H1 (cell line): ENCODE measurements around the gene PRDX3. TPM values are rescaled to one million over a fixed set of nuclear protein-coding genes. Genes with fewer than 3 reads are reported as not detected.

Experiments
- CTCF ChIA-PET: fragments of 300-600 bp; sonication (Branson Sonifier 250); formaldehyde crosslinking; loops from one replicate; lab custom pipeline; 2021; ENCODE audit not compliant: partially characterized antibody; lab: Charles Lee
- POLR2A ChIA-PET: fragments of 300-600 bp; sonication (Branson Sonifier 250); formaldehyde crosslinking; loops from one replicate; lab custom pipeline; 2021; ENCODE audit warnings: inconsistent platforms; ENCODE audit not compliant: partially characterized antibody; lab: Charles Lee
- DNase-seq, 2 experiments: peaks; one replicate each; pipeline versions ENCODE4 v3.0.0 to v3.0.0-alpha.2; 2010 to 2022; ENCODE audit warnings: low spot score in 2 of 2, low read depth in 1 of 2, mixed read lengths in 1 of 2
- FAIRE-seq: peaks from 2 replicates; lab custom pipeline; 2011; peaks lifted over from hg19 to GRCh38; lab: Jason Lieb, UNC
- H2AFZ ChIP-seq: 2 replicates; pipeline ENCODE4 v1.8.1; 2012; ENCODE audit warnings: low read length, inconsistent platforms
- H2AK5ac ChIP-seq: 2 replicates; pipeline ENCODE4 v1.6.1; 2013; ENCODE audit warnings: low read depth, low read length
- H2BK120ac ChIP-seq: replicated peaks from 2 replicates; pipeline ENCODE3; 2013; ENCODE audit warnings: low read depth, low read length, inconsistent platforms
- H2BK12ac ChIP-seq: 2 replicates; pipeline ENCODE4 v1.6.1; 2013; ENCODE audit warnings: low read depth, low read length
- H2BK15ac ChIP-seq: 2 replicates; pipeline ENCODE4 v1.6.1; 2013; ENCODE audit warnings: low read length
- H2BK20ac ChIP-seq: 2 replicates; pipeline ENCODE4 v1.6.1; 2013; ENCODE audit warnings: low read length
- H2BK5ac ChIP-seq: 2 replicates; pipeline ENCODE4 v1.6.1; 2013; ENCODE audit warnings: low read depth, low read length
- H3K14ac ChIP-seq: 2 replicates; pipeline ENCODE4 v1.6.1; 2013; ENCODE audit warnings: inconsistent platforms; ENCODE audit not compliant: insufficient read length
- H3K18ac ChIP-seq: 2 replicates; pipeline ENCODE4 v1.6.1; 2013; ENCODE audit warnings: low read length; ENCODE audit errors: extremely low read depth
- H3K23ac ChIP-seq: 2 replicates; pipeline ENCODE4 v1.6.1; 2013; ENCODE audit warnings: inconsistent platforms; ENCODE audit not compliant: insufficient read length
- H3K23me2 ChIP-seq: 2 replicates; pipeline ENCODE4 v1.6.1; 2013; ENCODE audit warnings: low read depth, low read length
- H3K27ac ChIP-seq: 2 replicates; pipeline ENCODE4 v1.6.1; 2011; ENCODE audit warnings: low read depth, low read length, inconsistent platforms
- H3K27me3 ChIP-seq, 4 experiments: replicated peaks in 1 of 4; 1 replicate in 1 of 4; 2 replicates in 3 of 4; pipeline versions ENCODE4 v1.6.1 to v1.8.1; 2011 to 2013; ENCODE audit warnings: low read length in 3 of 4, mild to moderate bottlenecking in 3 of 4, inconsistent platforms in 2 of 4, mixed read lengths in 2 of 4, moderate library complexity in 1 of 4; ENCODE audit not compliant: control insufficient read depth in 3 of 4, insufficient read depth in 3 of 4; ENCODE audit errors: extremely low read depth in 1 of 4
- H3K36me3 ChIP-seq, 4 experiments: 2 replicates each; pipeline versions ENCODE4 v1.6.1 to v1.8.1; 2011 to 2013; ENCODE audit warnings: mild to moderate bottlenecking in 4 of 4, low read length in 3 of 4, moderate library complexity in 2 of 4, control low read depth in 1 of 4, inconsistent platforms in 1 of 4; ENCODE audit not compliant: insufficient read depth in 4 of 4, control insufficient read depth in 2 of 4
- H3K4ac ChIP-seq: replicated peaks from 2 replicates; pipeline ENCODE3; 2013; ENCODE audit warnings: low read length, low read depth, mixed read lengths, inconsistent platforms; ENCODE audit not compliant: insufficient read length
- H3K4me1 ChIP-seq, 4 experiments: replicated peaks in 1 of 4; 1 replicate in 1 of 4; 2 replicates in 3 of 4; pipeline versions ENCODE4 v1.6.1 to v1.8.1; 2011 to 2013; ENCODE audit warnings: low read length in 3 of 4, inconsistent platforms in 2 of 4, mixed read lengths in 1 of 4; ENCODE audit not compliant: insufficient read depth in 4 of 4, control insufficient read depth in 3 of 4
- H3K4me2 ChIP-seq, 2 experiments: 2 replicates each; pipeline versions ENCODE4 v1.6.1 to v1.8.1; 2011 to 2013; ENCODE audit warnings: low read depth in 2 of 2, low read length in 2 of 2, control low read depth in 1 of 2, inconsistent platforms in 1 of 2, mild to moderate bottlenecking in 1 of 2; ENCODE audit not compliant: insufficient read depth in 1 of 2
- H3K4me3 ChIP-seq, 4 experiments: fragments of 200-600, 300-600 bp in 1 of 4; sonication (generic), shearing (Covaris generic), sonication (Bioruptor Twin) in 1 of 4; 2 replicates each; pipeline versions ENCODE4 v1.5.1 to v1.8.1; 2011 to 2016; ENCODE audit warnings: low read length in 4 of 4, low read depth in 3 of 4, control low read depth in 2 of 4, inconsistent platforms in 2 of 4, mild to moderate bottlenecking in 2 of 4, mixed read lengths in 1 of 4, moderate library complexity in 1 of 4; ENCODE audit not compliant: insufficient read depth in 2 of 4; ENCODE audit errors: extremely low read depth in 1 of 4
- H3K56ac ChIP-seq: replicated peaks from 2 replicates; pipeline ENCODE3; 2013; ENCODE audit warnings: low read depth, mild to moderate bottlenecking, mixed read lengths, low read length, inconsistent platforms; ENCODE audit not compliant: insufficient read length
- H3K79me1 ChIP-seq: 2 replicates; pipeline ENCODE4 v1.6.1; 2013; ENCODE audit warnings: low read depth, low read length, control low read depth
- H3K79me2 ChIP-seq, 2 experiments: 2 replicates each; pipeline versions ENCODE4 v1.6.1 to v1.8.1; 2012 to 2013; ENCODE audit warnings: low read length in 2 of 2, mild to moderate bottlenecking in 2 of 2, inconsistent platforms in 1 of 2; ENCODE audit not compliant: insufficient read depth in 2 of 2, control insufficient read depth in 1 of 2
- H3K9ac ChIP-seq, 4 experiments: replicated peaks in 1 of 4; 1 replicate in 1 of 4; 2 replicates in 3 of 4; pipeline versions ENCODE4 v1.6.1 to v1.8.1; 2011 to 2013; ENCODE audit warnings: low read depth in 3 of 4, low read length in 3 of 4, control low read depth in 2 of 4, mild to moderate bottlenecking in 2 of 4, moderate library complexity in 2 of 4, inconsistent platforms in 1 of 4; ENCODE audit errors: extremely low read depth in 1 of 4
- H3K9me3 ChIP-seq, 2 experiments: 2 replicates each; pipeline versions ENCODE4 v1.6.1 to v1.8.1; 2012 to 2013; ENCODE audit warnings: mild to moderate bottlenecking in 2 of 2, moderate library complexity in 2 of 2, control low read depth in 1 of 2, inconsistent platforms in 1 of 2, low read depth in 1 of 2, low read length in 1 of 2, mixed read lengths in 1 of 2; ENCODE audit not compliant: insufficient read depth in 2 of 2
- H4K20me1 ChIP-seq, 2 experiments: replicated peaks in 1 of 2; 2 replicates each; pipeline versions ENCODE3 to v1.8.1; 2011 to 2013; ENCODE audit warnings: inconsistent platforms in 2 of 2, low read length in 2 of 2, mild to moderate bottlenecking in 1 of 2; ENCODE audit not compliant: insufficient read depth in 2 of 2, control insufficient read depth in 1 of 2
- H4K5ac ChIP-seq: 2 replicates; pipeline ENCODE4 v1.6.1; 2013; ENCODE audit warnings: low read length, low read depth, mixed read lengths, inconsistent platforms; ENCODE audit not compliant: insufficient read length
- H4K8ac ChIP-seq: 2 replicates; pipeline ENCODE4 v1.8.0; 2013; ENCODE audit warnings: mild to moderate bottlenecking, moderate library complexity, low read length, inconsistent platforms; ENCODE audit not compliant: insufficient read depth; ENCODE audit errors: extremely low read depth
- H4K91ac ChIP-seq: replicated peaks from 2 replicates; pipeline ENCODE3; 2013; ENCODE audit warnings: low read length, mixed read lengths, inconsistent platforms; ENCODE audit not compliant: insufficient read length
- BRCA1 ChIP-seq: IDR thresholded peaks from 2 replicates; pipeline ENCODE4 v1.6.1; 2012; ENCODE audit warnings: low read depth, low read length, improper control_type of control experiment
- CTCF ChIP-seq, 3 experiments: IDR thresholded peaks; 1 replicate in 2 of 3; 2 replicates in 1 of 3; pipeline versions ENCODE4 v1.5.1 to v1.6.1; 2011; ENCODE audit warnings: low read length in 3 of 3, mild to moderate bottlenecking in 3 of 3, inconsistent platforms in 2 of 3, low read depth in 1 of 3, moderate library complexity in 1 of 3; ENCODE audit not compliant: insufficient read depth in 1 of 3; ENCODE audit errors: control extremely low read depth in 1 of 3
- HDAC6 ChIP-seq: IDR thresholded peaks from one replicate; pipeline ENCODE4 v1.7.1; 2012; ENCODE audit warnings: low read depth, mild to moderate bottlenecking, inconsistent platforms, low read length, moderate library complexity
- KDM4A ChIP-seq: IDR thresholded peaks from one replicate; pipeline ENCODE4 v1.7.1; 2012; ENCODE audit warnings: low read depth, mild to moderate bottlenecking, moderate library complexity, low read length, inconsistent platforms; ENCODE audit not compliant: severe bottlenecking
- NRF1 ChIP-seq: IDR thresholded peaks from 2 replicates; pipeline ENCODE4 v1.6.1; 2011; ENCODE audit warnings: mild to moderate bottlenecking, low read depth, low read length, improper control_type of control experiment
- POLR2AphosphoS5 ChIP-seq: IDR thresholded peaks from 2 replicates; pipeline ENCODE4 v1.6.1; 2011; ENCODE audit warnings: low read depth, low read length
- RBBP5 ChIP-seq: IDR thresholded peaks from 2 replicates; pipeline ENCODE4 v1.7.1; 2012; ENCODE audit warnings: low read depth, mild to moderate bottlenecking, inconsistent platforms, low read length, moderate library complexity, borderline replicate concordance
- SAP30 ChIP-seq: fragments of 300-600 bp; sonication (generic); IDR thresholded peaks from 2 replicates; pipeline ENCODE4 v1.7.1; 2012; ENCODE audit warnings: low read length, moderate library complexity, mild to moderate bottlenecking, inconsistent platforms; ENCODE audit not compliant: insufficient read depth, insufficient replicate concordance
- SUZ12 ChIP-seq: fragments of 200-600 bp; sonication (generic); IDR thresholded peaks from 2 replicates; pipeline ENCODE4 v1.6.1; 2012; ENCODE audit warnings: mild to moderate bottlenecking, inconsistent platforms, low read length, moderate library complexity, mixed read lengths
- WGBS, 2 experiments: shearing (Covaris generic) in 1 of 2; methylation state at CpG; one replicate each; pipeline versions ENCODE4 v1.1.6 to v1.1.7; 2013 to 2015; ENCODE audit warnings: low lambda C conversion rate in 2 of 2, mixed read lengths in 2 of 2, inconsistent platforms in 1 of 2, low coverage in 1 of 2, missing lambda C conversion rate in 1 of 2; ENCODE audit not compliant: insufficient replicate concordance in 2 of 2, insufficient coverage in 1 of 2, insufficient read length in 1 of 2; ENCODE audit errors: extremely low coverage in 1 of 2, missing lambda C conversion rate in 1 of 2; 5-methylcytosine and 5-hydroxymethylcytosine counted together
- polyA plus RNA-seq, 7 experiments: library from polyadenylated mRNA; depleted of rRNA in 3 of 7; stranded (reverse) in 5 of 7; unstranded in 2 of 7; fragments of >200 nt in 5 of 7; fragments of 200-250 nt in 2 of 7; gene quantifications; 1 replicate in 5 of 7; 2 replicates in 1 of 7; 4 replicates in 1 of 7; pipeline versions ENCODE4 v1.2.1 to v1.2.3, GENCODE V29; 2011 to 2013; ENCODE audit warnings: missing spikeins in 2 of 7, mixed read lengths in 2 of 7
- total RNA-seq: library from RNA; stranded (reverse); fragmentation: NEBNext Ultra II Directional; extraction: Animal tissue kit (Norgen Biotek cat#: 25700); gene quantifications from 2 replicates; pipeline ENCODE4 v1.2.1, GENCODE V29; 2021

PRDX3 gene
- total and polyA plus RNA-seq, 2 of the 8 experiments (the other 6 are each of a cell fraction or from before 2014, with no cell fraction given): 201 to 208 TPM

GRCh38 chr10:119208553-119208940 is 29.9 kb upstream of the PRDX3 start:
- Histone ChIP-seq H3K79me2 (no peaks in the 10 kb centered on the region), H3K4ac (no peak overlapping the region), H2BK120ac (no peak overlapping the region), H3K56ac (no peak overlapping the region), H3K27me3 (peaks cover 5 to 17% (median 14%) of the 10 kb centered on the region in 4 experiments), H3K79me1 (no peaks in the 10 kb centered on the region), H3K23me2 (peaks cover 7% of the 10 kb centered on the region), H4K20me1 (peaks cover 0 to 5% of the 10 kb centered on the region in 2 experiments), H2BK15ac (no peak overlapping the region), H2BK12ac (no peak overlapping the region), H3K23ac (no peak overlapping the region), H3K4me3 (peak overlapping the region; percentile 37 to 79 (median 62); a peak in 6 of 8 replicates), H3K14ac (no peak overlapping the region), H2AFZ (no peak overlapping the region), H3K9ac (no peak overlapping the region), H3K18ac (no peak overlapping the region), H3K4me2 (peak overlapping the region; percentile 75 to 94; a peak in 3 of 4 replicates), H4K8ac (no peak overlapping the region), H4K5ac (no peak overlapping the region), H3K36me3 (no peaks in the 10 kb centered on the region), H3K27ac (no peak overlapping the region), H3K4me1 (peaks cover 3 to 8% (median 6%) of the 10 kb centered on the region in 4 experiments), H2AK5ac (no peak overlapping the region)
- WGBS, 2 experiments: 35% methylated on average over 3 of the region's 3 CpGs; no CpG with 5 or more reads in 1 of the 2 experiments
- ChIA-PET CTCF (interaction anchor here (0.8 to 4.5 kb wide), 17 partner anchors 9 to 281 kb away, joined by 3 to 25 read pairs (median 4); no protein-coding TSS in a partner anchor), POLR2A (interaction anchor here (1.1 kb wide), 1 partner anchor 44 kb away, joined by 3 read pairs; no protein-coding TSS in a partner anchor)
- FAIRE-seq (no peak), DNase-seq (no peak)
- no peak for TF ChIP-seq HDAC6
- no peak for TF ChIP-seq POLR2AphosphoS5
- no peak for TF ChIP-seq BRCA1
- no peak for TF ChIP-seq NRF1
- TF ChIP-seq RBBP5: no peak
- no peak for TF ChIP-seq KDM4A
- no peak for TF ChIP-seq CTCF (IDR thresholded peaks at IDR 0.05; ENCODE audit: control extremely low read depth in 1 of 3, insufficient read depth in 1 of 3, low read depth in 1 of 3, low read length in 3 of 3)
- TF ChIP-seq SUZ12: peak; percentile 2; the same call in 1 of the 2 replicates
- no peak for TF ChIP-seq SAP30
- TF ChIP-seq, all 59 proteins: peak for 1
- no peak overlapping the region for H4K91ac ChIP-seq
- no peak overlapping the region for H2BK20ac ChIP-seq
- no peak overlapping the region for H2BK5ac ChIP-seq
- H3K9me3 ChIP-seq: no peaks in the 10 kb centered on the region
